NT2/D1 (cell line): ENCODE measurements around the gene CPLANE2.

Experiments
- YY1 ChIP-seq: IDR thresholded peaks from 2 replicates; pipeline ENCODE4 v1.6.1; 2011; ENCODE audit not compliant: insufficient read length, insufficient read depth
- ZNF274 ChIP-seq: IDR thresholded peaks from 2 replicates; pipeline ENCODE4 v1.6.1; 2011; ENCODE audit warnings: mild to moderate bottlenecking, low read depth, low read length

DNA sequence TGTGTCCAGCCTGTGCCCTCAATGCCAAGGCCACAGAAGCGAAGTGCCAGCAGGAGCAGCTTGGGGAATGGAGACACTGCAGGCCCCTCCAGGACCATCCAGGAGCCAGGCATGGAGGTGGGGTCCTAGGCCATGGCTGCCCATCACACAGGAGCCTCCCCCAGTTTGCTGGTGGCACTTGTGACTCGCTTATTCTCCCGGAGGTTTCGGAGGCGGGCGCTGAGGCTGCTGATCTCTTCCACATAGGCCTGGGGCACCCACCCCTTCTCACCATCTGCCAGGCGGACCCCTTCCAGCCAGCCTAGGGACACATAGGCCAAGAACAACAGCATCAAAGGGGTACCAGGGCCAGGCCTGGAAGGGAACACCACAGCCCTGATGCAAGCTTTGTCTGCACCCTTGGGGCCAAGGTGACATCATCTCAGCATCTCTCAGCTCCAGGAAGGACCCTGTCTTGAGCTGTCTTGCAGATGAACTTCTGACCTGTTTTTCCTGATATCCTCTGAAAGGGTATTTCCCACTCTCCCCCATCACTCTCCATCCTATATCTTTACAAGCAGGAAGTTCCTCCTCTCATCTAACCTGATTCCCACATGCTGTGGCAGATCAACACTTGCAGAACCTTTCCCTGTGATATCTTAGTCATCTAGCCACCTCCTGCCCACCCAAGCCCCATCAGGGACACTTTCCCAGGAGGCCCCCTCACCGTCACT is 38.4 kb downstream of the CPLANE2 start:
- TF ChIP-seq ZNF274 (no peak), YY1 (no peak)
